GM21529 (cell line): Measurements from ENCODE around the gene TTC9C.
"Not testable (repeated sequence)": the region's sequence is repeated elsewhere in the genome, so short reads cannot be mapped to it uniquely, and the experiment has no call there.

Experiments
- ATAC-seq: cut with Tn5 transposase; IDR thresholded peaks from one replicate; pipeline ENCODE4 v1.9.1; 2021; ENCODE audit not compliant: unreplicated experiment

The TTC9C gene

GRCh38 chr11:62728171-62728988 lies at the start of gene TTC9C:
TTC9C (plus strand) TSS chr11:62728486; CDS start chr11:62728849, 363 bp downstream.
- ATAC-seq = peak; percentile 20

- peak; percentile 66 for ATAC-seq
Measured at GRCh38 chr11:62678770-62679696, 49.3 kb upstream of the TTC9C start, which contains the start of gene UBXN1. UBXN1 (minus strand) TSS chr11:62679073; CDS start chr11:62678923, 150 bp downstream.

GRCh38 chr11:62680825-62681240 lies 47.5 kb upstream of the TTC9C start:
- peak; percentile 55 for ATAC-seq

- no peak for ATAC-seq
Measured at GRCh38 chr11:62682518-62682917, 45.8 kb upstream of the TTC9C start.

GRCh38 chr11:62687508-62688396 lies 40.5 kb upstream of the TTC9C start:
- no peak for ATAC-seq

- no peak for ATAC-seq
Measured at GRCh38 chr11:62688491-62688890, 39.8 kb upstream of the TTC9C start.

- ATAC-seq = no peak
Measured at GRCh38 chr11:62689421-62690183, 38.7 kb upstream of the TTC9C start, which contains the start of gene LRRN4CL. LRRN4CL (minus strand) TSS chr11:62689530; CDS start chr11:62688508, 1,022 bp downstream.

GRCh38 chr11:62693624-62694023 lies 34.7 kb upstream of the TTC9C start:
- not testable (repeated sequence) for ATAC-seq

- no peak for ATAC-seq
Measured at GRCh38 chr11:62694455-62695167, 33.7 kb upstream of the TTC9C start.

GRCh38 chr11:62702246-62702645 lies 26.0 kb upstream of the TTC9C start:
- ATAC-seq = no peak

GRCh38 chr11:62703921-62704320 lies 24.4 kb upstream of the TTC9C start:
- ATAC-seq = not testable (repeated sequence)

- no peak for ATAC-seq
Measured at GRCh38 chr11:62705413-62705812, 22.9 kb upstream of the TTC9C start.

- ATAC-seq = peak; percentile 60
Measured at GRCh38 chr11:62705880-62706849, 22.1 kb upstream of the TTC9C start.

- ATAC-seq = no peak
Measured at GRCh38 chr11:62706850-62707247, 21.4 kb upstream of the TTC9C start.

GRCh38 chr11:62707277-62707861 lies 20.9 kb upstream of the TTC9C start, which contains the start of the genes BSCL2 and GNG3:
BSCL2 (minus strand) TSS chr11:62707424; CDS start chr11:62707195, 229 bp downstream.
GNG3 (plus strand) TSS chr11:62707676; CDS start chr11:62708296, 620 bp downstream.
- no peak for ATAC-seq

GRCh38 chr11:62708392-62708791 lies 19.9 kb upstream of the TTC9C start:
- no peak for ATAC-seq

- ATAC-seq = no peak
Measured at GRCh38 chr11:62708793-62709192, 19.5 kb upstream of the TTC9C start.
